SK-N-SH (cell line): ENCODE results near the gene TECR. TPM values are rescaled to one million over a fixed set of nuclear protein-coding genes. Genes with fewer than 3 reads are reported as not detected.

Experiments
- CTCF ChIA-PET: fragments of 300-600, 350-600 bp; formaldehyde crosslinking; extraction: SDS; loops from one replicate; lab custom pipeline; 2021; lab: Yijun Ruan, JAX
- POLR2A ChIA-PET: fragments of 350-600 bp; sonication (Branson Sonifier 250); formaldehyde crosslinking; extraction: SDS; loops from one replicate; lab custom pipeline; 2020; ENCODE audit warnings: antibody characterized with exemption, inconsistent platforms; lab: Yijun Ruan, JAX
- DNase-seq: peaks from one replicate; pipeline ENCODE4 v3.0.0; 2012
- H2AFZ ChIP-seq: fragments of 200-600 bp; sonication (generic); 2 replicates; pipeline ENCODE4 v1.8.1; 2016; ENCODE audit warnings: antibody characterized with exemption, mild to moderate bottlenecking, low read depth
- H3F3A ChIP-seq: fragments of 200-600 bp; sonication (generic); replicated peaks from 2 replicates; pipeline ENCODE3; 2016; ENCODE audit warnings: antibody characterized with exemption, mild to moderate bottlenecking; ENCODE audit not compliant: insufficient read depth
- H3K27ac ChIP-seq, 2 experiments: fragments of 200-500 bp in 1 of 2; fragments of 200-600 bp in 1 of 2; sonication (Bioruptor generic) in 1 of 2; sonication (generic), shearing (Covaris generic) in 1 of 2; 2 replicates each; pipeline versions ENCODE4 v1.5.1 to v1.6.1; 2014 to 2016; ENCODE audit warnings: low read depth in 2 of 2, inconsistent platforms in 1 of 2, low read length in 1 of 2, mild to moderate bottlenecking in 1 of 2, mixed read lengths in 1 of 2
- H3K27me3 ChIP-seq: fragments of 200-600 bp; sonication (generic), shearing (Covaris generic); 2 replicates; pipeline ENCODE4 v1.6.1; 2016; ENCODE audit warnings: mixed run types; ENCODE audit not compliant: insufficient read depth
- H3K36me3 ChIP-seq, 2 experiments: fragments of 200-500 bp in 1 of 2; fragments of 200-600 bp in 1 of 2; sonication (Bioruptor generic) in 1 of 2; sonication (generic) in 1 of 2; replicated peaks in 1 of 2; 2 replicates each; pipeline versions ENCODE3 to v1.5.1; 2014 to 2016; ENCODE audit warnings: low read length in 1 of 2, mild to moderate bottlenecking in 1 of 2; ENCODE audit not compliant: insufficient read depth in 2 of 2, control insufficient read depth in 1 of 2
- H3K4me1 ChIP-seq, 2 experiments: fragments of 200-500 bp in 1 of 2; fragments of 200-600 bp in 1 of 2; sonication (Bioruptor generic) in 1 of 2; sonication (generic), shearing (Covaris generic) in 1 of 2; 2 replicates each; pipeline versions ENCODE4 v1.5.1 to v1.6.1; 2014 to 2016; ENCODE audit warnings: low read depth in 1 of 2, low read length in 1 of 2, mixed run types in 1 of 2; ENCODE audit not compliant: insufficient read depth in 2 of 2, control insufficient read depth in 1 of 2
- H3K4me2 ChIP-seq: fragments of 200-600 bp; sonication (generic), shearing (Covaris generic); 2 replicates; pipeline ENCODE4 v1.6.1; 2017; ENCODE audit warnings: mixed run types
- H3K4me3 ChIP-seq, 2 experiments: fragments of 200-500 bp in 1 of 2; fragments of 200-600 bp in 1 of 2; sonication (Bioruptor generic) in 1 of 2; sonication (generic), shearing (Covaris generic) in 1 of 2; 2 replicates each; pipeline versions ENCODE4 v1.5.1 to v1.8.1; 2014 to 2016; ENCODE audit warnings: low read depth in 2 of 2, inconsistent platforms in 1 of 2, low read length in 1 of 2, mild to moderate bottlenecking in 1 of 2, mixed read lengths in 1 of 2, moderate library complexity in 1 of 2
- H3K79me2 ChIP-seq: fragments of 200-600 bp; sonication (generic); 2 replicates; pipeline ENCODE4 v1.8.1; 2017; ENCODE audit warnings: mild to moderate bottlenecking; ENCODE audit not compliant: insufficient read depth
- H3K9ac ChIP-seq: fragments of 200-600 bp; sonication (generic); 2 replicates; pipeline ENCODE4 v1.6.1; 2017; ENCODE audit warnings: mixed run types
- H3K9me2 ChIP-seq: fragments of 200-600 bp; sonication (generic); 2 replicates; pipeline ENCODE4 v1.6.1; 2017; ENCODE audit warnings: mixed run types
- H3K9me3 ChIP-seq: fragments of 200-600 bp; sonication (generic); 2 replicates; pipeline ENCODE4 v1.6.1; 2017; ENCODE audit warnings: mixed run types, mild to moderate bottlenecking, moderate library complexity
- H4K20me1 ChIP-seq: fragments of 200-600 bp; sonication (generic); 2 replicates; pipeline ENCODE4 v1.6.1; 2017; ENCODE audit warnings: mild to moderate bottlenecking, mixed run types; ENCODE audit not compliant: insufficient read depth
- EP300 ChIP-seq, 2 experiments: IDR thresholded peaks; 2 replicates each; pipeline versions ENCODE4 v1.4.0 to v1.6.1; 2012; ENCODE audit warnings: borderline replicate concordance in 1 of 2, low read depth in 1 of 2, low read length in 1 of 2
- EZH2phosphoT487 ChIP-seq: fragments of 200-600 bp; sonication (generic); IDR thresholded peaks from 2 replicates; pipeline ENCODE4 v1.6.1; 2017; ENCODE audit warnings: low read depth, mixed run types, mild to moderate bottlenecking, antibody characterized with exemption, moderate library complexity, borderline replicate concordance
- FOSL2 ChIP-seq: IDR thresholded peaks from 2 replicates; pipeline ENCODE4 v1.4.0; 2012; ENCODE audit warnings: low read depth, mild to moderate bottlenecking, moderate library complexity, borderline replicate concordance
- MEF2A ChIP-seq: IDR thresholded peaks from 2 replicates; pipeline ENCODE4 v1.4.0; 2012; ENCODE audit warnings: low read depth, borderline replicate concordance
- MXI1 ChIP-seq: IDR thresholded peaks from 2 replicates; pipeline ENCODE4 v1.6.1; 2012; ENCODE audit warnings: mild to moderate bottlenecking, low read depth, low read length, improper control_type of control experiment
- RFX5 ChIP-seq: IDR thresholded peaks from 2 replicates; pipeline ENCODE4 v1.6.1; 2012; ENCODE audit warnings: mild to moderate bottlenecking, improper control_type of control experiment, low read length
- RXRA ChIP-seq: IDR thresholded peaks from 2 replicates; pipeline ENCODE4 v1.4.0; 2012; ENCODE audit warnings: low read depth, mild to moderate bottlenecking, borderline replicate concordance
- TEAD4 ChIP-seq: IDR thresholded peaks from 2 replicates; pipeline ENCODE4 v1.4.0; 2012; ENCODE audit warnings: mild to moderate bottlenecking, borderline replicate concordance; ENCODE audit not compliant: insufficient read depth
- WGBS: methylation state at CpG from one replicate; pipeline ENCODE4 v1.1.6; 2017; ENCODE audit warnings: low lambda C conversion rate; 5-methylcytosine and 5-hydroxymethylcytosine counted together
- polyA plus RNA-seq, 3 experiments: library from polyadenylated mRNA; depleted of rRNA; stranded (reverse); fragments of >200 nt; gene quantifications; 2 replicates each; pipeline ENCODE4 v1.2.3, GENCODE V29; 2012
- TF ChIP-seq, protein P1 (sequence below): IDR thresholded peaks from 2 replicates; pipeline ENCODE4 v1.4.0; 2012; ENCODE audit warnings: low read depth, borderline replicate concordance
- TF ChIP-seq, protein P2 (sequence below): IDR thresholded peaks from 2 replicates; pipeline ENCODE4 v1.6.1; 2012; ENCODE audit warnings: mild to moderate bottlenecking, low read depth, low read length, moderate library complexity
- TF ChIP-seq, protein P3 (sequence below): fragments of 200-600 bp; sonication (generic); IDR thresholded peaks from 2 replicates; pipeline ENCODE4 v1.6.1; 2017; ENCODE audit warnings: antibody characterized with exemption, mild to moderate bottlenecking, moderate library complexity

TECR gene
- polyA plus RNA-seq, 1 of the 3 experiments (the other 2 are of a cell fraction) = 110 TPM

DNA sequence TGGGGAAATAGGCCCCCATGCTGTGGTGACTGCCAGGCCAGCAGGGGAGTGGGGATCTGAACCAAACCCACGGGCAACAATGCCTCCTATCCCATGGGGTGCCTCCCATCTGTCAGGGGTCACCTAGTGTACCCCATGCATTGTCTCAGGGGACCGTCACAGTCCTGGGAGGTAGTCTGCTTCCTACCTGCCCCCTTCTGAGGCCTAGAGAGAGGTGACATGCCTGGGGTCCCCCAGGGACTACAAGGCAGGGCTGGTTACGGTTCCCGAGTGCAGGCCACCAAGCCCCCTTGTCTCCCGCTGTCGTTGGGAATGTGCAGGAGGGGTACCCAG, 31.3 kb downstream of the TECR start:
- H3F3A ChIP-seq = no peaks in the 10 kb centered on the region
- POLR2A ChIA-PET = no interaction called here
- no CpG with 5 or more reads among the region's 6 CpGs for WGBS
- no peaks in the 10 kb centered on the region; the same call in 1 of the 2 replicates for H4K20me1 ChIP-seq
- peaks cover 0 to 9% of the 10 kb centered on the region in 2 experiments for H3K36me3 ChIP-seq
- H3K9me2 ChIP-seq = no peaks in the 10 kb centered on the region
- H3K4me3 ChIP-seq = no peak overlapping the region
- DNase-seq = no peak
- H3K4me2 ChIP-seq = no peak overlapping the region
- H2AFZ ChIP-seq = no peak overlapping the region
- H3K27ac ChIP-seq = no peak overlapping the region
- peaks cover 0 to 15% of the 10 kb centered on the region in 2 experiments; a peak in 1 of 4 replicates for H3K4me1 ChIP-seq
- peaks cover 6% of the 10 kb centered on the region for H3K79me2 ChIP-seq
- H3K27me3 ChIP-seq = no peaks in the 10 kb centered on the region
- no peak for TF ChIP-seq RXRA
- TF ChIP-seq, protein P1, sequence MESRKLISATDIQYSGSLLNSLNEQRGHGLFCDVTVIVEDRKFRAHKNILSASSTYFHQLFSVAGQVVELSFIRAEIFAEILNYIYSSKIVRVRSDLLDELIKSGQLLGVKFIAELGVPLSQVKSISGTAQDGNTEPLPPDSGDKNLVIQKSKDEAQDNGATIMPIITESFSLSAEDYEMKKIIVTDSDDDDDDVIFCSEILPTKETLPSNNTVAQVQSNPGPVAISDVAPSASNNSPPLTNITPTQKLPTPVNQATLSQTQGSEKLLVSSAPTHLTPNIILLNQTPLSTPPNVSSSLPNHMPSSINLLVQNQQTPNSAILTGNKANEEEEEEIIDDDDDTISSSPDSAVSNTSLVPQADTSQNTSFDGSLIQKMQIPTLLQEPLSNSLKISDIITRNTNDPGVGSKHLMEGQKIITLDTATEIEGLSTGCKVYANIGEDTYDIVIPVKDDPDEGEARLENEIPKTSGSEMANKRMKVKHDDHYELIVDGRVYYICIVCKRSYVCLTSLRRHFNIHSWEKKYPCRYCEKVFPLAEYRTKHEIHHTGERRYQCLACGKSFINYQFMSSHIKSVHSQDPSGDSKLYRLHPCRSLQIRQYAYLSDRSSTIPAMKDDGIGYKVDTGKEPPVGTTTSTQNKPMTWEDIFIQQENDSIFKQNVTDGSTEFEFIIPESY = no peak
- no peak for TF ChIP-seq MEF2A
- no peak for TF ChIP-seq EZH2phosphoT487
- TF ChIP-seq, protein P2, sequence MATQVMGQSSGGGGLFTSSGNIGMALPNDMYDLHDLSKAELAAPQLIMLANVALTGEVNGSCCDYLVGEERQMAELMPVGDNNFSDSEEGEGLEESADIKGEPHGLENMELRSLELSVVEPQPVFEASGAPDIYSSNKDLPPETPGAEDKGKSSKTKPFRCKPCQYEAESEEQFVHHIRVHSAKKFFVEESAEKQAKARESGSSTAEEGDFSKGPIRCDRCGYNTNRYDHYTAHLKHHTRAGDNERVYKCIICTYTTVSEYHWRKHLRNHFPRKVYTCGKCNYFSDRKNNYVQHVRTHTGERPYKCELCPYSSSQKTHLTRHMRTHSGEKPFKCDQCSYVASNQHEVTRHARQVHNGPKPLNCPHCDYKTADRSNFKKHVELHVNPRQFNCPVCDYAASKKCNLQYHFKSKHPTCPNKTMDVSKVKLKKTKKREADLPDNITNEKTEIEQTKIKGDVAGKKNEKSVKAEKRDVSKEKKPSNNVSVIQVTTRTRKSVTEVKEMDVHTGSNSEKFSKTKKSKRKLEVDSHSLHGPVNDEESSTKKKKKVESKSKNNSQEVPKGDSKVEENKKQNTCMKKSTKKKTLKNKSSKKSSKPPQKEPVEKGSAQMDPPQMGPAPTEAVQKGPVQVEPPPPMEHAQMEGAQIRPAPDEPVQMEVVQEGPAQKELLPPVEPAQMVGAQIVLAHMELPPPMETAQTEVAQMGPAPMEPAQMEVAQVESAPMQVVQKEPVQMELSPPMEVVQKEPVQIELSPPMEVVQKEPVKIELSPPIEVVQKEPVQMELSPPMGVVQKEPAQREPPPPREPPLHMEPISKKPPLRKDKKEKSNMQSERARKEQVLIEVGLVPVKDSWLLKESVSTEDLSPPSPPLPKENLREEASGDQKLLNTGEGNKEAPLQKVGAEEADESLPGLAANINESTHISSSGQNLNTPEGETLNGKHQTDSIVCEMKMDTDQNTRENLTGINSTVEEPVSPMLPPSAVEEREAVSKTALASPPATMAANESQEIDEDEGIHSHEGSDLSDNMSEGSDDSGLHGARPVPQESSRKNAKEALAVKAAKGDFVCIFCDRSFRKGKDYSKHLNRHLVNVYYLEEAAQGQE = no peak
- TF ChIP-seq TEAD4 = no peak
- no peak for TF ChIP-seq MXI1
- TF ChIP-seq, protein P3, sequence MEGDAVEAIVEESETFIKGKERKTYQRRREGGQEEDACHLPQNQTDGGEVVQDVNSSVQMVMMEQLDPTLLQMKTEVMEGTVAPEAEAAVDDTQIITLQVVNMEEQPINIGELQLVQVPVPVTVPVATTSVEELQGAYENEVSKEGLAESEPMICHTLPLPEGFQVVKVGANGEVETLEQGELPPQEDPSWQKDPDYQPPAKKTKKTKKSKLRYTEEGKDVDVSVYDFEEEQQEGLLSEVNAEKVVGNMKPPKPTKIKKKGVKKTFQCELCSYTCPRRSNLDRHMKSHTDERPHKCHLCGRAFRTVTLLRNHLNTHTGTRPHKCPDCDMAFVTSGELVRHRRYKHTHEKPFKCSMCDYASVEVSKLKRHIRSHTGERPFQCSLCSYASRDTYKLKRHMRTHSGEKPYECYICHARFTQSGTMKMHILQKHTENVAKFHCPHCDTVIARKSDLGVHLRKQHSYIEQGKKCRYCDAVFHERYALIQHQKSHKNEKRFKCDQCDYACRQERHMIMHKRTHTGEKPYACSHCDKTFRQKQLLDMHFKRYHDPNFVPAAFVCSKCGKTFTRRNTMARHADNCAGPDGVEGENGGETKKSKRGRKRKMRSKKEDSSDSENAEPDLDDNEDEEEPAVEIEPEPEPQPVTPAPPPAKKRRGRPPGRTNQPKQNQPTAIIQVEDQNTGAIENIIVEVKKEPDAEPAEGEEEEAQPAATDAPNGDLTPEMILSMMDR = no peak
- TF ChIP-seq, all 33 proteins: peak for 0
- no peaks in the 10 kb centered on the region for H3K9me3 ChIP-seq
- H3K9ac ChIP-seq = no peak overlapping the region
- CTCF ChIA-PET = no interaction called here

DNA sequence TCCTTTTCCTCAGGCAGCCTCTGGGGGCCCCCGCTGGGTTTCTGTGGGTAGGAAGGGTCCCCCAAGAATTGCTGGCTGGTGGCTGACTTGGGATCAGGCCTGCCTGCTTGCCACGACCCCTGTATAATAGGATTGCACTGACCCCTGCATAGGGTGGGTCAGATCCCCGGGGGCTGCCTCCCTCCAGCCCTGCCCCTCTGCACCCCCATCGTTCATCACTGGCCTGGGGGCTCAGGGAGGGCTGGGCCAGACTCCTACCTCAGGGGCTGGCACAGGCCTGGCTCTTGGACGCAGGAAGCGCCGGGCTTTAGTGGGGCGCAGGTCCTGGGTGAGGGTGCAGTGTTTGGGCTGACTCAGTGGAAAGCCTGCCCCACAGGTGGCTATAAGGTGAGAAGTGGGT, 31.9 kb downstream of the TECR start:
- H3K36me3 ChIP-seq = peaks cover 0 to 14% of the 10 kb centered on the region in 2 experiments
- no peaks in the 10 kb centered on the region for H3F3A ChIP-seq
- POLR2A ChIA-PET = no interaction called here
- peaks cover 0 to 15% of the 10 kb centered on the region in 2 experiments; a peak in 1 of 4 replicates for H3K4me1 ChIP-seq
- no peak overlapping the region for H3K27ac ChIP-seq
- TF ChIP-seq, protein P2 = no peak
- TF ChIP-seq FOSL2 = no peak
- TF ChIP-seq EP300 (IDR thresholded peaks at IDR 0.05; ENCODE audit: borderline replicate concordance in 1 of 2, low read depth in 1 of 2, low read length in 1 of 2) = no peak
- no peak for TF ChIP-seq RFX5
- H3K9me3 ChIP-seq = no peaks in the 10 kb centered on the region
- WGBS = 88% methylated on average over 6 of the region's 8 CpGs
- CTCF ChIA-PET = interaction anchor here (1.2 kb wide), 1 partner anchor 13 kb away, joined by 5 read pairs; no protein-coding TSS in a partner anchor
- no peak overlapping the region for H2AFZ ChIP-seq
- no peaks in the 10 kb centered on the region for H3K9me2 ChIP-seq
- peaks cover 6% of the 10 kb centered on the region for H3K79me2 ChIP-seq
- H3K4me2 ChIP-seq = no peak overlapping the region; the same call in 1 of the 2 replicates
- H4K20me1 ChIP-seq = no peaks in the 10 kb centered on the region
- no peak overlapping the region for H3K9ac ChIP-seq
- H3K4me3 ChIP-seq = no peak overlapping the region
- no peaks in the 10 kb centered on the region for H3K27me3 ChIP-seq
- peak; percentile 11 for DNase-seq
